GM06990 (cell line): ENCODE results near the gene MYOD1.

Experiments
- DNase-seq: peaks from one replicate; pipeline ENCODE4 v3.0.0-alpha.2; 2011; ENCODE audit not compliant: insufficient read length; ENCODE audit errors: extremely low read depth
- H3K27me3 ChIP-seq: replicated peaks from 2 replicates; pipeline ENCODE4 v1.6.0; 2011; ENCODE audit warnings: low read length; ENCODE audit not compliant: control insufficient read depth, insufficient read depth
- H3K36me3 ChIP-seq: 2 replicates; pipeline ENCODE4 v1.5.1; 2011; ENCODE audit warnings: low read length; ENCODE audit not compliant: control insufficient read depth, insufficient read depth
- H3K4me3 ChIP-seq: replicated peaks from 2 replicates; pipeline ENCODE4 v1.5.1; 2011; ENCODE audit warnings: low read depth, mild to moderate bottlenecking, control low read depth, low read length
- TF ChIP-seq, protein P1 (sequence below): IDR thresholded peaks from 2 replicates; pipeline ENCODE4 v1.5.1; 2011; ENCODE audit warnings: low read length, control low read depth, mild to moderate bottlenecking, inconsistent platforms; ENCODE audit not compliant: insufficient read depth, poor library complexity, severe bottlenecking

MYOD1 gene

GRCh38 chr11:17718015-17718414, 1.4 kb upstream of the MYOD1 start:
- DNase-seq: no peak
- TF ChIP-seq, protein P1, sequence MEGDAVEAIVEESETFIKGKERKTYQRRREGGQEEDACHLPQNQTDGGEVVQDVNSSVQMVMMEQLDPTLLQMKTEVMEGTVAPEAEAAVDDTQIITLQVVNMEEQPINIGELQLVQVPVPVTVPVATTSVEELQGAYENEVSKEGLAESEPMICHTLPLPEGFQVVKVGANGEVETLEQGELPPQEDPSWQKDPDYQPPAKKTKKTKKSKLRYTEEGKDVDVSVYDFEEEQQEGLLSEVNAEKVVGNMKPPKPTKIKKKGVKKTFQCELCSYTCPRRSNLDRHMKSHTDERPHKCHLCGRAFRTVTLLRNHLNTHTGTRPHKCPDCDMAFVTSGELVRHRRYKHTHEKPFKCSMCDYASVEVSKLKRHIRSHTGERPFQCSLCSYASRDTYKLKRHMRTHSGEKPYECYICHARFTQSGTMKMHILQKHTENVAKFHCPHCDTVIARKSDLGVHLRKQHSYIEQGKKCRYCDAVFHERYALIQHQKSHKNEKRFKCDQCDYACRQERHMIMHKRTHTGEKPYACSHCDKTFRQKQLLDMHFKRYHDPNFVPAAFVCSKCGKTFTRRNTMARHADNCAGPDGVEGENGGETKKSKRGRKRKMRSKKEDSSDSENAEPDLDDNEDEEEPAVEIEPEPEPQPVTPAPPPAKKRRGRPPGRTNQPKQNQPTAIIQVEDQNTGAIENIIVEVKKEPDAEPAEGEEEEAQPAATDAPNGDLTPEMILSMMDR: no peak
- no peak overlapping the region for H3K4me3 ChIP-seq
- no peaks in the 10 kb centered on the region for H3K36me3 ChIP-seq
- peaks cover 3% of the 10 kb centered on the region for H3K27me3 ChIP-seq

DNA sequence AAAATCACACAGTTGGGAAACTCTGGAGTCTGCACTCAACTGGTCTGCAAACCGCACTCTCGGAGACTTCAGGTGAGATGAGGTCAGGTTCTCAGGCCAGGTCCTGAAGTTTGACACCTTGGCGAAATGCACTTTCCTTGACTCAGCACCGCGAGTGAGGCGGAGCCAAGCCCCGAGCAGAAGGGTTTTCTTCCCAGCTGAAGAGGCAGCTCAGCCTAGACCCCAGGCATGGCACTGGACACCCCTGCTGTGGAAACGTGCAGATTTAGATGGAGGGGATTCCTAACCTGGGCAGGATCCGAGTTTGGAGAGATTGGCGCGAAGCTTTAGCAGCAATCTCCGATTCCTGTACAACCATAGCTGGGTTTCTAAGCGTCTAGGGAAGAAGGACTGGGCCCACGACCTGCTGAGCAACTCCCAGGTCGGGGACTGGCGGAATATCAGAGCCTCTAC, 835 bp upstream of the MYOD1 start:
- no peak for DNase-seq
- Histone ChIP-seq H3K36me3 (no peaks in the 10 kb centered on the region), H3K4me3 (no peak overlapping the region), H3K27me3 (peaks cover 3% of the 10 kb centered on the region)
- TF ChIP-seq, protein P1: no peak

DNA sequence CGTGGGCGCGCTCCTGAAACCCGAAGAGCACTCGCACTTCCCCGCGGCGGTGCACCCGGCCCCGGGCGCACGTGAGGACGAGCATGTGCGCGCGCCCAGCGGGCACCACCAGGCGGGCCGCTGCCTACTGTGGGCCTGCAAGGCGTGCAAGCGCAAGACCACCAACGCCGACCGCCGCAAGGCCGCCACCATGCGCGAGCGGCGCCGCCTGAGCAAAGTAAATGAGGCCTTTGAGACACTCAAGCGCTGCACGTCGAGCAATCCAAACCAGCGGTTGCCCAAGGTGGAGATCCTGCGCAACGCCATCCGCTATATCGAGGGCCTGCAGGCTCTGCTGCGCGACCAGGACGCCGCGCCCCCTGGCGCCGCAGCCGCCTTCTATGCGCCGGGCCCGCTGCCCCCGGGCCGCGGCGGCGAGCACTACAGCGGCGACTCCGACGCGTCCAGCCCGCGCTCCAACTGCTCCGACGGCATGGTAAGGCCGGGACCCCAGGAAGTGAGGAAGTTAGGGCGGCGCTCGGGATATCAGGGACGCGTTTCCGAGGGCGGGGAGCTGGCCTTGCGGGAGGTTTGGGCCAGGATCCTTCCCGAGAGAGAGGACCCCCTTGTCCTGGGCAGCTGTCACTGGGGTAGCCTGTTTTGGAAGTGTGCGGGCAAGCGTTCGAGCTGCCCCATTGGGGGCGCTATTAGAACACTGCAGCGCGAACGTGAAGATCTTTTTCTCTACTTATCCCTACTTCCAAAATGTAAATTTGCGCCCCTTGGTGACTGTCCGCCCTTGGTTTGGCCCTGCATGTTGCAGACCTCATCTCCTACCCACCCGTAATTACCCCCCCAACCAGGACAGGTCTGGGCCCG, 796 bp downstream of the MYOD1 start:
- no peak for DNase-seq
- TF ChIP-seq, protein P1: peak; percentile 10
- H3K36me3 ChIP-seq: no peaks in the 10 kb centered on the region
- no peak overlapping the region for H3K4me3 ChIP-seq
- H3K27me3 ChIP-seq: no peaks in the 10 kb centered on the region; the same call in none of the 2 replicates

GRCh38 chr11:17720796-17721171, 1.4 kb downstream of the MYOD1 start:
- TF ChIP-seq, protein P1: no peak
- no peaks in the 10 kb centered on the region; the same call in none of the 2 replicates for H3K27me3 ChIP-seq
- no peak for DNase-seq
- H3K4me3 ChIP-seq: no peak overlapping the region
- no peaks in the 10 kb centered on the region for H3K36me3 ChIP-seq

- no peaks in the 10 kb centered on the region for H3K36me3 ChIP-seq
- no peak overlapping the region for H3K4me3 ChIP-seq
- no peaks in the 10 kb centered on the region; the same call in none of the 2 replicates for H3K27me3 ChIP-seq
- no peak for DNase-seq
- TF ChIP-seq, protein P1: no peak
Measured at GRCh38 chr11:17721242-17721999, 2.0 kb downstream of the MYOD1 start.
